IMR-90 (cell line): ENCODE measurements around the gene NACA. TPM values are rescaled to one million over a fixed set of nuclear protein-coding genes. Genes with fewer than 3 reads are reported as not detected.

Experiments used
- ATAC-seq: fragments of 200-7000 bp; cut with Tn5 transposase; 2 replicates; pipeline ENCODE4 v1.9.1; 2020; ENCODE audit warnings: low read depth, mild to moderate bottlenecking, moderate library complexity
- BruUV-seq: library from RNA; stranded (reverse); fragments of 400-500 nt; replicated peaks from 2 replicates; lab custom pipeline; 2021; lab: Mats Ljungman, UMichigan
- CTCF ChIA-PET: fragments of 300-600 bp; formaldehyde crosslinking; extraction: SDS; loops from one replicate; lab custom pipeline; 2021; ENCODE audit warnings: antibody characterized with exemption; lab: Yijun Ruan, JAX
- POLR2A ChIA-PET: fragments of 300-600 bp; sonication (Branson Sonifier 250); formaldehyde crosslinking; loops from one replicate; lab custom pipeline; 2022; ENCODE audit warnings: antibody characterized with exemption; ENCODE audit not compliant: unreplicated experiment; lab: Charles Lee
- DNase-seq: peaks from one replicate; pipeline ENCODE4 v3.0.0; 2013
- H2AFZ ChIP-seq: replicated peaks from 2 replicates; pipeline ENCODE3; 2013; ENCODE audit warnings: low read length, mild to moderate bottlenecking; ENCODE audit not compliant: poor library complexity
- H2AK5ac ChIP-seq: 2 replicates; pipeline ENCODE4 v1.6.1; 2013; ENCODE audit warnings: low read depth, low read length, inconsistent platforms
- H2AK9ac ChIP-seq: replicated peaks from 2 replicates; pipeline ENCODE3; 2013; ENCODE audit warnings: mild to moderate bottlenecking, low read depth, low read length, moderate library complexity; ENCODE audit not compliant: poor library complexity
- H2BK120ac ChIP-seq: 2 replicates; pipeline ENCODE4 v1.6.1; 2013; ENCODE audit warnings: low read depth, low read length, inconsistent platforms
- H2BK15ac ChIP-seq: 3 replicates; pipeline ENCODE4 v1.6.1; 2013; ENCODE audit warnings: low read depth, low read length, inconsistent platforms
- H2BK20ac ChIP-seq: 2 replicates; pipeline ENCODE4 v1.6.1; 2013; ENCODE audit warnings: low read depth, mild to moderate bottlenecking, inconsistent platforms, low read length, moderate library complexity
- H2BK5ac ChIP-seq: 2 replicates; pipeline ENCODE4 v1.6.1; 2013; ENCODE audit warnings: mild to moderate bottlenecking, low read depth, low read length, inconsistent platforms; ENCODE audit not compliant: poor library complexity, severe bottlenecking
- H3K14ac ChIP-seq: replicated peaks from 2 replicates; pipeline ENCODE4 v1.6.1; 2013; ENCODE audit warnings: low read depth, low read length, inconsistent platforms
- H3K18ac ChIP-seq: 2 replicates; pipeline ENCODE4 v1.6.1; 2013; ENCODE audit warnings: low read depth, low read length, control low read depth
- H3K23ac ChIP-seq: 2 replicates; pipeline ENCODE4 v1.6.1; 2013; ENCODE audit warnings: low read depth, low read length, inconsistent platforms
- H3K27ac ChIP-seq: 2 replicates; pipeline ENCODE4 v1.5.1; 2013; ENCODE audit warnings: mild to moderate bottlenecking, control low read depth, low read length; ENCODE audit not compliant: insufficient read depth
- H3K27me3 ChIP-seq: 2 replicates; pipeline ENCODE4 v1.6.1; 2013; ENCODE audit warnings: low read length; ENCODE audit not compliant: control insufficient read depth, insufficient read depth
- H3K36me3 ChIP-seq: 2 replicates; pipeline ENCODE4 v1.6.1; 2013; ENCODE audit warnings: low read length, mixed read lengths; ENCODE audit not compliant: control insufficient read depth, insufficient read depth
- H3K4ac ChIP-seq: 2 replicates; pipeline ENCODE4 v1.6.1; 2013; ENCODE audit warnings: low read depth, low read length, inconsistent platforms
- H3K4me1 ChIP-seq: 2 replicates; pipeline ENCODE4 v1.6.1; 2013; ENCODE audit warnings: low read length, mixed read lengths; ENCODE audit not compliant: control insufficient read depth, insufficient read depth
- H3K4me2 ChIP-seq: 2 replicates; pipeline ENCODE4 v1.6.1; 2013; ENCODE audit warnings: low read depth, mild to moderate bottlenecking, control low read depth, low read length, moderate library complexity
- H3K4me3 ChIP-seq: 2 replicates; pipeline ENCODE4 v1.5.1; 2013; ENCODE audit warnings: low read depth, mild to moderate bottlenecking, control low read depth, low read length, moderate library complexity; ENCODE audit not compliant: insufficient read depth
- H3K56ac ChIP-seq: 2 replicates; pipeline ENCODE4 v1.6.1; 2013; ENCODE audit warnings: low read length, inconsistent platforms; ENCODE audit not compliant: insufficient read depth; ENCODE audit errors: extremely low read depth
- H3K79me1 ChIP-seq, 2 experiments: 2 replicates each; pipeline ENCODE4 v1.6.1; 2013; ENCODE audit warnings: low read length in 2 of 2, inconsistent platforms in 1 of 2, low read depth in 1 of 2
- H3K9ac ChIP-seq: 2 replicates; pipeline ENCODE4 v1.6.1; 2013; ENCODE audit warnings: low read depth, low read length, control low read depth
- H3K9me1 ChIP-seq: 2 replicates; pipeline ENCODE4 v1.6.1; 2013; ENCODE audit warnings: low read length, inconsistent platforms; ENCODE audit not compliant: insufficient read depth
- H3K9me3 ChIP-seq: 2 replicates; pipeline ENCODE4 v1.6.1; 2013; ENCODE audit warnings: low read length; ENCODE audit not compliant: control insufficient read depth, insufficient read depth
- H4K20me1 ChIP-seq: 2 replicates; pipeline ENCODE4 v1.6.1; 2013; ENCODE audit warnings: low read length, inconsistent platforms; ENCODE audit not compliant: insufficient read depth
- H4K5ac ChIP-seq: 2 replicates; pipeline ENCODE4 v1.6.1; 2013; ENCODE audit warnings: mild to moderate bottlenecking, low read depth, low read length, control low read depth
- H4K8ac ChIP-seq, 2 experiments: 2 replicates each; pipeline ENCODE4 v1.6.1; 2013; ENCODE audit warnings: low read depth in 2 of 2, low read length in 2 of 2, control low read depth in 1 of 2, inconsistent platforms in 1 of 2
- H4K91ac ChIP-seq: 2 replicates; pipeline ENCODE4 v1.6.1; 2013; ENCODE audit warnings: low read depth, low read length, inconsistent platforms; ENCODE audit not compliant: insufficient read depth
- BHLHE40 ChIP-seq: fragments of 150-350 bp; IDR thresholded peaks from 2 replicates; pipeline ENCODE4 v1.6.1; 2016; ENCODE audit warnings: mild to moderate bottlenecking, low read depth, low read length
- CEBPB ChIP-seq: IDR thresholded peaks from 2 replicates; pipeline ENCODE4 v1.6.1; 2012; ENCODE audit warnings: low read depth, low read length, improper control_type of control experiment
- CHD1 ChIP-seq: IDR thresholded peaks from 2 replicates; pipeline ENCODE4 v1.6.1; 2012; ENCODE audit warnings: low read depth, low read length, improper control_type of control experiment
- CTCF ChIP-seq: conservative IDR thresholded peaks from 2 replicates; pipeline ENCODE4 v1.5.1; 2012; ENCODE audit warnings: mild to moderate bottlenecking, low read depth, low read length, improper control_type of control experiment
- ELK1 ChIP-seq: fragments of 150-350 bp; IDR thresholded peaks from 2 replicates; pipeline ENCODE4 v1.6.1; 2016; ENCODE audit warnings: low read depth, mild to moderate bottlenecking, low read length, moderate library complexity, borderline replicate concordance
- FOS ChIP-seq: fragments of 150-350 bp; IDR thresholded peaks from 2 replicates; pipeline ENCODE4 v1.6.1; 2016; ENCODE audit warnings: low read depth, low read length
- MAFK ChIP-seq: IDR thresholded peaks from 2 replicates; pipeline ENCODE4 v1.6.1; 2012; ENCODE audit warnings: low read depth, low read length, improper control_type of control experiment
- MAZ ChIP-seq: IDR thresholded peaks from 2 replicates; pipeline ENCODE4 v1.6.1; 2012; ENCODE audit warnings: low read depth, mild to moderate bottlenecking, low read length, improper control_type of control experiment, moderate library complexity, borderline replicate concordance
- MXI1 ChIP-seq: IDR thresholded peaks from 2 replicates; pipeline ENCODE4 v1.6.1; 2012; ENCODE audit warnings: low read depth, mild to moderate bottlenecking, low read length, moderate library complexity, borderline replicate concordance
- NFE2L2 ChIP-seq: fragments of 150-350 bp; IDR thresholded peaks from 2 replicates; pipeline ENCODE4 v1.6.1; 2016; ENCODE audit warnings: low read depth, mild to moderate bottlenecking, low read length
- POLR2A ChIP-seq: IDR thresholded peaks from 2 replicates; pipeline ENCODE4 v1.6.1; 2012; ENCODE audit warnings: mild to moderate bottlenecking, low read depth, low read length
- RAD21 ChIP-seq: IDR thresholded peaks from 2 replicates; pipeline ENCODE4 v1.6.1; 2012; ENCODE audit warnings: low read length, improper control_type of control experiment
- RCOR1 ChIP-seq: IDR thresholded peaks from 2 replicates; pipeline ENCODE4 v1.6.1; 2012; ENCODE audit warnings: mild to moderate bottlenecking, low read length, improper control_type of control experiment; ENCODE audit not compliant: insufficient replicate concordance
- RFX5 ChIP-seq: IDR thresholded peaks from 2 replicates; pipeline ENCODE4 v1.8.0; 2012; ENCODE audit warnings: low read depth, mild to moderate bottlenecking, low read length, moderate library complexity
- SMC3 ChIP-seq: fragments of 150-350 bp; IDR thresholded peaks from 2 replicates; pipeline ENCODE4 v1.6.1; 2016; ENCODE audit warnings: low read depth, mild to moderate bottlenecking, antibody characterized with exemption, low read length, moderate library complexity
- USF2 ChIP-seq: fragments of 150-350 bp; IDR thresholded peaks from 2 replicates; pipeline ENCODE4 v1.6.1; 2017; ENCODE audit warnings: mild to moderate bottlenecking, antibody characterized with exemption, low read length, low read depth
- WGBS, 2 experiments: methylation state at CpG; one replicate each; pipeline versions ENCODE4 v1.1.5 to v1.1.7; 2013; ENCODE audit warnings: missing lambda C conversion rate in 2 of 2; ENCODE audit not compliant: insufficient read length in 1 of 2; ENCODE audit errors: extremely low coverage in 2 of 2; 5-methylcytosine and 5-hydroxymethylcytosine counted together
- dilution Hi-C: fragments of 300-500 bp; cut with HindIII; formaldehyde crosslinking; loops from one replicate; pipeline ENCODE4 v1.14.3; 2018; ENCODE audit warnings: low sequenced_read_pairs; ENCODE audit not compliant: unreplicated experiment
- in situ Hi-C: fragments of 300-500 bp; cut with MboI; formaldehyde crosslinking; loops from 3 replicates; pipeline ENCODE4 v1.14.3; 2019; ENCODE audit warnings: low sequenced_read_pairs, inconsistent platforms, mixed read lengths
- intact Hi-C: fragments of 100-400 bp; cut with micrococcal nuclease; formaldehyde crosslinking; loops from 2 replicates; pipeline ENCODE4 v1.10.0; 2022
- polyA plus RNA-seq, 3 experiments: library from polyadenylated mRNA; depleted of rRNA; stranded (reverse); fragments of >200 nt; gene quantifications; 2 replicates each; pipeline ENCODE4 v1.2.3, GENCODE V29; 2012; ENCODE audit warnings: low replicate concordance in 1 of 3
- total RNA-seq: library from RNA; depleted of rRNA; stranded (reverse); fragments of >200 nt; gene quantifications from 2 replicates; pipeline ENCODE4 v1.2.3, GENCODE V29; 2012

Gene NACA
- total and polyA plus RNA-seq, 2 of the 4 experiments (the other 2 are of a cell fraction), result 662 to 1,223 TPM

GRCh38 chr12:56761812-56762211, 36.7 kb upstream of the NACA start:
- Histone ChIP-seq H3K27me3 (no peaks in the 10 kb centered on the region), H2BK15ac (no peak overlapping the region), H3K9ac (no peak overlapping the region), H4K8ac (no peak overlapping the region), H2AFZ (no peak overlapping the region), H3K9me3 (peaks cover 7% of the 10 kb centered on the region; the same call in 1 of the 2 replicates), H4K91ac (no peak overlapping the region), H2AK5ac (no peak overlapping the region), H3K56ac (no peak overlapping the region), H2BK5ac (no peak overlapping the region), H3K23ac (no peak overlapping the region), H3K4ac (no peak overlapping the region), H3K27ac (no peak overlapping the region), H3K79me1 (peaks cover 0 to 3% of the 10 kb centered on the region in 2 experiments; a peak in 1 of 4 replicates), H4K20me1 (no peaks in the 10 kb centered on the region), H3K4me3 (no peak overlapping the region), H2AK9ac (no peak overlapping the region), H2BK20ac (no peak overlapping the region), H2BK120ac (no peak overlapping the region), H3K4me2 (no peak overlapping the region), H3K18ac (no peak overlapping the region), H3K4me1 (no peaks in the 10 kb centered on the region; the same call in 1 of the 2 replicates), H3K9me1 (no peaks in the 10 kb centered on the region), H3K36me3 (no peaks in the 10 kb centered on the region), H4K5ac (no peak overlapping the region), H3K14ac (no peak overlapping the region)
- WGBS, 2 experiments, result no CpG with 5 or more reads among the region's 2 CpGs
- intact Hi-C loops, result no loop called here
- dilution Hi-C loops, result no loop called here
- DNase-seq (no peak), ATAC-seq (no peak)
- BruUV-seq, result no TSS peak
- ChIA-PET CTCF (no interaction called here), POLR2A (no interaction called here)
- in situ Hi-C loops, result loop anchor here (5.0 kb wide), 1 partner anchor 225 kb away; no protein-coding TSS in a partner anchor
- TF ChIP-seq FOS (no peak), MXI1 (no peak), NFE2L2 (no peak), USF2 (no peak), RCOR1 (no peak), RAD21 (no peak), RFX5 (no peak), CTCF (no peak), CHD1 (no peak), MAFK (no peak), POLR2A (no peak), MAZ (no peak), BHLHE40 (no peak), CEBPB (no peak), ELK1 (no peak), SMC3 (no peak)
